HG03378 (cell line): ENCODE measurements around the gene CDH13.

ENCODE experiments used
- ATAC-seq: cut with Tn5 transposase; IDR thresholded peaks from one replicate; pipeline ENCODE4 v1.9.1; 2021; ENCODE audit warnings: mild to moderate bottlenecking, moderate library complexity; ENCODE audit not compliant: unreplicated experiment

Gene CDH13

GRCh38 chr16:83615953-83616350 is 989.2 kb downstream of the CDH13 start:
- ATAC-seq: no peak

DNA sequence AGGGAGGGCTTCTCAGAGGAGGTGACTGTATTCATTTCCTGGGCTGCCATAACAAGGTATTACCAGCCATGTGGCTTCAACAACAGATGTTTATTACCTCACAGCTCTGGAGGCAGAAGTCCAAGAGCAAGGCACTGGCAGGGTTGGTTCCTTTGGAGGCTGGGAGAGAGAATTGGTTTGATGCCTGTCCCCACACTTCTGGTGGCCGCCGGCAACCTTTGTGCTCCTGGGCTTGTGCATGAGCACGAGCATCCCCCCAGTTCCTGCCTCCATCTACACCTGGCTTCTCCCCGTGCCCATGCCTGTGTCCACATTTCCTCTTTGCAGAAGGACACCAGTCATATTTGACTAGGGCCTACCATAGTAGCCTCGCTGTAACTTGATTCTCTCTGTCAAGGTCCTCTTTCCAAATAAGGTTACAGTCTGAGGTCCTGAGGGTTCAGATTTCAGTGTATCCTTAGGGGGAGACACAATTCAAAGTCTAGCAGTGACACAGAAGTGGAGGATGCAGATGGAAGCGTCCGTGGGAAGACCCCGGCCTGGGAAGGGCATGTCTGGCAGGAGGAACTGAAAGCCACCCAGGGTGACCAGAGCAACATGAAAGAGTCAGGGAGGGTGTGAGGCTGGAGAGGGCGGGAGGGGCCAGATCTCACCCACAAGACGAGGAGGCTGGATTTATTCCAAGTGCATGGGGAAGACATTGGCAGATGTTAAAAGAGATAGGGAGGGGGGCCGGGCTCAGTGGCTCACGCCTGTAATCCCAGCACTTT is 992.8 kb downstream of the CDH13 start:
- no peak for ATAC-seq

DNA sequence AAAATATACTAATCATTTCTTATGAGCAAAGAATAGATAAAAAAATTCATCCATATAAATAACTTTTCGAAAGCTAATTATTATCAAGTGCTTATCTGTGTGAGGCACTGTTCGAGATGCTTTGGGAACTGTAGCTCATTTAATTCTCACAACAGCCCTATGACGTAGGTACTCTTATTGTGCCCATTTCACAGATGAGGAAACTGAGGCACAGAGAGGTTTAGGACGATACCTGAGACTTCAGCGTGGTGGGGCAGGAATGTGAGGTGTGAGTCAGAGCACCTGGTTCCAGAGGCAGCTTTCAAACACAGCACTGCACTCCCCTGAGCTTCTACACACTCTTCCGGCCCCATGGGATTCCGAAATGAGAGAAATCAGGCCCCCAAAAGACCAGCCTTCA is 995.2 kb downstream of the CDH13 start:
- no peak for ATAC-seq

DNA sequence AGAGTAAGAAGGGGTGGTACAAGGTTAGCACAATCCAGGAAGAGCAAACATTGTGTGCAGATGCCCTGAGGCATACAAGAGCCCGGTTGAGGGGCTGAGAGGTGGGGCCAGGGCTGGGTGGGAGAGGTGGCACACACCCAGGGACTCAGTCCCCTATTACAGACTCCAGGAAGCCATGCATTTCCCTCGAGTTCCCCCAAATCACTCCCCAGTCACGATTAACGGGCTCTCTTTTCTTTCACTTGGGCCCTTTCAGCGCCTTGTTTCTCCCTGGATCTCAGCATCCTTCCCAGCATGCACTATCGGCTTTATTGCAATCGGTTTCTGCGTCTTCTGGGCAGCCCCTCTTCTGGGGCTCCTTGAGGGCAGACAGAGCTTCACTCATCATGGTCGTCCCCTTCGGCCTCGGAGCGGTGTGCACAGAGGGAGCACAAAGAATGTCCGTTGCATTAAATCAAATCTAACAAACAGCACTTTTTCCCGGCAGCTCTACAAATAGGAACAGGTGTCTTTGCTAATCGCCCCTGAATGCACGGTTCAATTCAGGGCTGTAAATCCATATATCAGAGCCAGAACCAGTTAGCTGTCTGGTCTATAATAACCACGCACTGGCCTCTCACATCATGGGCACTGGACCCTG is 996.4 kb downstream of the CDH13 start:
- no peak for ATAC-seq

DNA sequence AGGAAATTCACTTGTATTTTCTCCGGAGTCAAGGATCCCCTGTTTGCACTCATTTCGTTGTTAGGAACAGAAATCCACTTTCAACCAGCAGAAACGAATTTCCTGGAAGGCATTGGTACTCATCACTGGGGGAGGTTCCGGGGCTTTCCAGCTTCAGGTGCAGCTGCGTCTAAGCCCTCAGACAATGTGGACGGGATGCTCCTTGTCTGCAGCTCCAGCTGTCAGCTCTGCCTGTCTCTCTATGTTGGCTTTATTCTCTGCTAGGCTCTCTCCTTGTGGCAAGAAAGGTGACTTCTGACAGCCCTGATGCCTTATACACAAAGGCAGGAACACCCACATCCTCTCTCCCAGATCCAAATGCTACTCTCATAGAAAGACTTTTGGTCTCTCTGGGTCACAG is 997.1 kb downstream of the CDH13 start:
- ATAC-seq: no peak

- ATAC-seq: no peak
These were observed 997.8 kb downstream of the CDH13 start for GRCh38 chr16:83624429-83625120.

DNA sequence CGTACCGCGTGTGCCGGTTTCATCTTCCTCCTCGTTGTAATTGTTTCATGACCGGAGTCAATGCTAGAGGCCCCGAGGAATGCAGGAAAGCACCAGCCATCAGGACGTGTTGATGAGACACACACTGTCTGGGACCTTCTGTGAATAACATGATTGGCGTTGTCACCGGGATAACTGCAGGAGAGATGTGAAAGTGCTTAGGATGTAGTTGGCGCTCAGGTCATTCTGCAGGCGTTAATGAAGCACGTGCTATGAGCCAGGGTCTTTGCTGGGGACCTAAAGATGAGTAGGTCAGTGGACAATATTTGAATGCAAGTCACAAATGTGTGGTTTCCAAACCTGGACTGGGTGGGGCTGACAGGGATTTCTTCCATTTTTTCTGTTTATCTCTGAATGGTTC is 999.4 kb downstream of the CDH13 start:
- no peak for ATAC-seq

DNA sequence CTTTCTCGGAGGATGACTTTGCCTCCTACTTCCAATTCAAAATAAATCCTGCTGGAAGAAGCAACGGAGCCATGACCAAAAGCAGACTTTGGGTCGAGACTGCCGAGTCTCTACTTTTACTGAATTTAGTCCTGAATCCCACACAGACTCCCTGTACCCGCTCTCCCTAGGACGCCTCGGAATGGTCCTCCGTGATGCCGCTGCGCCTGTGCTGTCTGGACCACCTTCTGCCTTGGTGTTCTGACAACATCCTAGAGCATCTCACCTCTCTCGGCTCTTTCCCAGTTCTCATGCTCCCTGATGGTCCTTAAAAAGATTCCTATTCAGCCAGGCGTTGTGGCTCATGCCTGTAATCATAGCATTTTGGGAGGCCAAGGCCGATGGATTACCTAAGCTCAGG is 999.9 kb downstream of the CDH13 start:
- no peak for ATAC-seq

DNA sequence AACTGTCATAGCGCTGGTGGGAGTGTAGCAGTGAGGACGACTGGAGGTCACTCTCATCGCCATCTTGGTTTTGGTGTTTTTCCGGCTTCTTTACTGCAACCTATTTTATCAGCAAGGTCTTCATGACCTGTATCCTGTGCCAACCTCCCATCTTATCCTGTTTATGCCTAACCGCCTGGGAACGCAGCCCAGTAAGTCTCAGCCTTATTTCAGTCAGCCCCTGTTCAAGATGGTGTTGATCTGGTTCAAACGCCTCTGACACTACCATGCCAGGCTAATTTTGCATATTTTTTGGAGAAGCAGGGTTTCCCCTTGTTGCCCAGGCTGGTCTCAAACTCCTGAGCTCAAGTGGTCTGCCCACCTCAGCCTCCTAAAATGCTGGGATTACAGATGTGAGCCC is 1001.2 kb downstream of the CDH13 start:
- ATAC-seq: no peak

GRCh38 chr16:83629426-83629825 is 1002.7 kb downstream of the CDH13 start:
- no peak for ATAC-seq

DNA sequence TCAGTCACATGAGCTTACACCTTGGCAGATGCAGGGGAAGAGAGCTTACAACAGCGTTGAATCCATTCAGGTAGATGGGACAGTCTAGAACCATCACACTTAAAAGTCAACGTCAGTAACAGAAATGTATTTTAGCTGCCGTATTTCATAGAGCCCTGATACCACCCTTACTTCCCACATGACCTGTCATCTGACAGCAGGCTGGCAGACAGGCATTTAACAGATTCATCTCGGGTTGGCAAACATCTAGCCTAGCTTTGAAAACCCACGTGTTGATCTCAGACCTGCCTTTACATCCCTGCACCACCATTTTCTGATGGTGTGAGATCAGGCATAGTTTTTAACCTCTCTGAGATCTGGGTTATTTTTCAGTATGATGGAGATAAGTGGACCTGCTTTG is 1003.1 kb downstream of the CDH13 start:
- no peak for ATAC-seq

- no peak for ATAC-seq
These were observed 1004.2 kb downstream of the CDH13 start for GRCh38 chr16:83630979-83631378.

- no peak for ATAC-seq
These were observed 1006.5 kb downstream of the CDH13 start for GRCh38 chr16:83633286-83633685.

DNA sequence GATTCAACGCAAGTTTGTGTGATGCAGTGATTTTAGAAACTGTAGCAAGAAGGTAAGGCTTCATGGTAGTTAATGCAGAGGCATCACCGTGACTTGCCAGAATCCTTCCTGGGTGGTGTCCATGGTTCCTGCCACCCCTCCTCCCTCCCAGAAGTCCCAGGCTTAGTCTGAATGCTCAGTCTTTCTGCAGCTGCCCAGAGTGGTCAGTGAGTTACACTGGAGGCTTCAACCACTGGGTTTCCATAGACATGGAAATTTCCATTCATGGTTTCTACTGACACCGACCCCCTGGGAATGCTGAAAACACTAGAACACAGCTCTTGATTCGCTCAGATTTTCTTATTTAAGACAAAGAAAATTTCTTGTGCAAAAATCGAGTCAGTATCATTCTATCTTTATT is 1021.6 kb downstream of the CDH13 start:
- no peak for ATAC-seq

- ATAC-seq: no peak
These were observed 1025.1 kb downstream of the CDH13 start for GRCh38 chr16:83651871-83652270.

DNA sequence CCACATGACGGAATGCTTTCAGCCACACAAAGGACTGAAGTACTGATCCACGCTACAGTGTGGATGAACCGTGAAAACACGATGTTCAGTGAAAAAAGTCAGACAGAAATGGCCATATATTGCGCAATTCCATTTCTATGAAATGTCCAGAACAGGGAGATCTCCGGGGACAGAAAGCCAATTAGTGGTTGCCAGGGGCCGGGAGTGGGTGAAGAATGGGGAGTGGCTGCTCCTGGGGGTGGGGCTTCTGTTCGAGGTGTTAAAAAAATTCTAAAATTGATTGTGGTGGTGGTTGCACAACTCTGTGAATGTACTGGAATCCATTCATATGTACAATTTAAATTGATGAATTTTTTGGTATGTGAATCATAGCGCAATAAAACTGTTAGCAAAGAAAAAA is 1026.2 kb downstream of the CDH13 start:
- no peak for ATAC-seq

GRCh38 chr16:83653785-83654184 is 1027.0 kb downstream of the CDH13 start:
- ATAC-seq: no peak

- ATAC-seq: no peak
These were observed 1033.5 kb downstream of the CDH13 start for GRCh38 chr16:83660282-83660681.

GRCh38 chr16:83661656-83662055 is 1034.9 kb downstream of the CDH13 start:
- ATAC-seq: no peak

- ATAC-seq: no peak
These were observed 1039.7 kb downstream of the CDH13 start for GRCh38 chr16:83666449-83666848.

DNA sequence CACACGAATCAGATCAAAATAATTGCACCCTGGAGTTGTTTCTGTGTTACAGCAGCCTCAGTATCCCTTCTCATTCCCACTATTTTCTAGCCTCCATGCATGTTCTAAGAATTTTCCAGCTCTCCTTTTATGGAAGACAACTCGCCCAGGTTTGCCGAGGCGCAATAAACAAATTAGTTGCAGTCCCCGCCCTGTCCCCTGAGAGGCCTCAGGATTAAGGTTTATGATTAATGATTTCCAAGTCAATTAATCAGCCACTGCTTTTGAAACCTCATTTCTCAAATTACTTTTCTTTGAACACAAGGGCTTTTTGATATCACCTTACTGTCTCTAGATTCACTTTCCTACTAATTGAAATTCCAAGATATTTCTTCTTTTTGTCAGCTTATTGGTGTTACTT is 1042.7 kb downstream of the CDH13 start:
- ATAC-seq: no peak

- no peak for ATAC-seq
These were observed 1048.3 kb downstream of the CDH13 start for GRCh38 chr16:83674931-83675535.
